M059J (cell line): ENCODE measurements around the gene EPHA6. TPM values are rescaled to one million over a fixed set of nuclear protein-coding genes. Genes with fewer than 3 reads are reported as not detected.
"Not testable (repeated sequence)": the region's sequence is repeated elsewhere in the genome, so short reads cannot be mapped to it uniquely, and the experiment has no call there.

Experiments used
- DNase-seq: peaks from one replicate; pipeline ENCODE4 v3.0.0-alpha.2; 2012; ENCODE audit warnings: low read depth
- total RNA-seq: library from RNA; depleted of rRNA; stranded (reverse); fragments of >200 nt; shearing (Covaris generic); gene quantifications from 2 replicates; pipeline ENCODE4 v1.2.3, GENCODE V29; 2014

EPHA6 gene
- total RNA-seq, 1 experiment from 2014 or later = not detected

DNA sequence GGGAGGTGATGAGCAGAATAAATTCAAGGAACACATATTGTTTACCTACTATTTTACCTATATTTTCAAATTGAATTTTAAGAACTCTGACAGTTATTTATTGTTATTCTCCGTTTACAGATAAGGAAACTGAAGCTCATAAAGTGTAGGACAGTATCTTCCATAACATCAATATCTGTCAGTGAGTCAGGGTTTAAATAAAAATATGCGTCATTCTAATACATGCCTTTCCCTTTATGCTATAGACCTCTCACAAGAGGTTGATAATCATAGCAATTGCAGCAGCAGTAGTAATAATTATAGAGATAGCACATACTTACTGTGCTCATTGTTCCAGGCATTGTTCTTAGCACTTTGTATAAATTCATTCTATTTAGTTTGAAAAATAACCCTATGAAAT lies 101.1 kb downstream of the EPHA6 start:
- no peak for DNase-seq

- DNase-seq = no peak
These were observed 116.9 kb downstream of the EPHA6 start for GRCh38 chr3:96931119-96931862.

GRCh38 chr3:96942131-96942530 lies 127.7 kb downstream of the EPHA6 start:
- not testable (repeated sequence) for DNase-seq

DNA sequence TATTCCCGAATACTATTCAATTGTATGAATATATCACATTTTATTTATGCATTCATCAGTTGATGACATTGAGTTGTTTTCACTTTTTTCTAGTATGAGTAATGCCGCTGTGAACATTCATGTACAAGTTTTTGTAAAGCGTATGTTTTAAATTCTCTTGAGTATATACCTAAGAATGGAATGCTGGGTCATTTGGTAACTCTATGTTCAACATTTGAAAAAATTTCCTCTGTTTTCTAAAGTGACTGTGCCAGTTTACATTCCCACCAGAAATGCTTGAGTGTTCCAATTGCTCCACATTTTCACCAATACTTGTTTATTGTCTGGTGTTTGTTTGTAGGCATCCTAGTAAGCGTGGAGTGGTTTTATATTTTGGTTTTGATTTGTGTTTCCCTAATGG lies 144.5 kb downstream of the EPHA6 start:
- DNase-seq = no peak

DNA sequence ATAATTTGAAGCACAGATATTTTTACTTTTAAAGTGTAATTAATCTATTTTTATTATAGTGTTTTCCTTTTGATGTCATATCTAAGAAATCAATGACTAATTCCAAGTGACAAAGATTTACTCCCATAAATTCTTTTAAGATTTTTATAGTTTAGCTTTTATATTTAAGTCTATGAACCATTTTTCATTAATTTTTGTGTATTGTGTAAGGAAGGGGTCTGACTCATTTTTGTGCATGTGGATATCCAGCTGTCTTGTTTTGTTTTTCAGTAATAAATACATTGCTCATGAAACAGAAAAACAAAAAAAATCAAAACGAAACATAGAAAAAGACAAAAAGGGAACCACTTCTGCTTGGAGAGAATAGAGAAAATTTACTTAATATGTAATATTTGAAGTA lies 145.1 kb downstream of the EPHA6 start:
- DNase-seq = no peak

- DNase-seq = no peak
These were observed 145.7 kb downstream of the EPHA6 start for GRCh38 chr3:96959901-96960641.

DNA sequence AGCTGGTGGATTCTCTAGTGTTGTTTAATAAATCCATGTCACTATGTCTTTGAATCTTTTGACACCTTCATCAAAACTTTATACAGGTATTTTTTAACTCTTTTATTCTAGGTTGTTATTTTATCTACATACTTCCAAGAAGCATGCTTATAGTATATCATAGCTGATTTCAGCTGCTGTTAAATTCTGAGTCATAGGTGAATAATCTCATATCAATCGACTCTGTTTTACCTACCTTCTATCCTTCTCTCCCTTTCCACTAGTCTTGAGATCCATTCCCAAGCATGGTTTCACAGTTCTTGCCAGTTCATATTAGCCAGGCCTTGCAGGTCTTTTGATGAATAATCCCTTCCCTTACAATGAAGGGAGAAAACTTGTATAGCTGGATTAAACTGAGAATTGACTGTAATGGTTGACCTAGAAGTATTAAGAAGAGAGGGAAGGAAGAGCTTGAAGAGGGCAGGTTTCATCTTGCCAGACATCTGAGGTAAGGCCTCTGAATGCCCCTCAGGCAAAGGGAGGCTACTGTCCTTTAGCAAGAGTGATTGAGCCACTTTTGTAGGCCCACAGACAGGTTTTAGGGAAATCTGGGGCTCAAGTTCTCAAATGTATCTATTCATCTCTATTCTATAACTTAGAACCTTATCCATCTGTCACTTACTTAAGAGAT lies 146.4 kb downstream of the EPHA6 start:
- DNase-seq = no peak

DNA sequence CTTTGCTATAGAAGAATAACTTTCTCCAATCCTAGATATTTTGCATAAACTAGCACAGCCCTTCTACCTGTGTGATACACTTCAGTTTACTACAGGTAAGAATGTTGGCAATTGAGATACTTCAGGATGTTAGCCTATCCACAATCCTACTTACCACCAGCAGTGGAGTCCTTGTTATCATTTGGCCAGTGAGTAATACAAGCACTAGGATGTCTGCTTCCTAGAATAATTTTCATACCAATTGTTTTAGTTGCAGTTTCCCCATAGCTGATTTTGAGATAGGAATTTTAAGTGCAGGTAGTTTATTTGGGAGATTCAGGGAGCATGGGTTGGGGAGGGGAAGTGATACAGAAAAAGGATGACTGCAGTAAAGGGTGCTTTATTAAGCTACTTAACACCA lies 147.2 kb downstream of the EPHA6 start:
- no peak for DNase-seq

- DNase-seq = no peak
These were observed 152.0 kb downstream of the EPHA6 start for GRCh38 chr3:96966181-96966929.

GRCh38 chr3:96970211-96970610 lies 155.8 kb downstream of the EPHA6 start:
- DNase-seq = no peak

GRCh38 chr3:96977671-96978070 lies 163.3 kb downstream of the EPHA6 start:
- no peak for DNase-seq

DNA sequence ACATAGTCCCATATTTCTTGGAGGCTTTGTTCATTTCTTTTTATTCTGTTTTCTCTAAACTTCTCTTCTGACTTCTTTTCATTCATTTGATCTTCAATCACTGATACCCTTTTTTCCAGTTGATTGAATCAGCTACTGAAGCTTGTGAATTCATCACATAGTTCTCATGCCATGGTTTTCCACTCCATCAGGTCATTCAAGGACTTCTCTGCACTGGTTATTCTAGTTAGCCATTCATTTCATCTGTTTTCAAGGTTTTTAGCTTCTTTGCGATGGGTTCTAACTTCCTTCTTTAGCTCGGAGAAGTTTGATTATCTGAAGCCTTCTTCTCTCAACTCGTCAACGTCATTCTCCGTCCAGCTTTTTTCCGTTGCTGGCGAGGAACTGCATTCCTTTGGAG lies 169.3 kb downstream of the EPHA6 start:
- not testable (repeated sequence) for DNase-seq

DNA sequence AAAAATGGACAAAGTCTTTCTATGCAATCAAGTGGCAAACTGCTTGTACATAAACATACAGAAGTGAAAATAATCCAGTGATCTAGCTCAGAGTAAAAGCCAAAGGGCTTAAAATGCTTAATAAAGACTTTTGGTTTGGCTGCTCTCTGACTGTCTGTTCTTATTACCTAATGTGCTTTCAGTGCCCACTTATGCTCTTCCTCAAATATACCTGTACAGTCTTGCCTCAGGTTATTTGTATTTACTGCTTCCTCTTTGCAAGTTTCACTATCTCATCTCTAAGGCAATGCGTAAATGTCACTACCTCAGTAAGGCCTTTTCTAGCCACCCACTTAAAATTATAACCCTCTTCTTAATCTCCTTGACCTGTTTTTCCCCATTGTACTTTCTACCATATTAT lies 171.8 kb downstream of the EPHA6 start:
- DNase-seq = no peak

DNA sequence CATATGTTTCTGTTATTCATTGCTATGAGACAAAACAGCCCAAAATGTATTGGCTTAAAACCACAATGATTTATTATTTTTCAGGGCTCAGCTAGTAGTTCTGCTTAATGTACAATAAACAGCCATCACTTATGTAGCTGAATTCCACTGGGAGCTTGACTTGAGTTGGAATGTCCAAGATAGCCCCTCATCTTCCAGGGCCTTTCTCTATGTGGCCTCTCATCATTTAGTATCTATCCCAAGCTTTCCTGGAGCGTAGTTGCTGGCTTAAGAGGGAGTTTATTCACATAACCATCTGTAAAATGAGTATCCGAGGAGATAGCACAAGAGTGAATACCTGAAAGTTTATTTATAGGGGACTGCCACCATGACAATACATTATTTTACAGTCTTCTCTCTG lies 176.8 kb downstream of the EPHA6 start:
- DNase-seq = no peak

DNA sequence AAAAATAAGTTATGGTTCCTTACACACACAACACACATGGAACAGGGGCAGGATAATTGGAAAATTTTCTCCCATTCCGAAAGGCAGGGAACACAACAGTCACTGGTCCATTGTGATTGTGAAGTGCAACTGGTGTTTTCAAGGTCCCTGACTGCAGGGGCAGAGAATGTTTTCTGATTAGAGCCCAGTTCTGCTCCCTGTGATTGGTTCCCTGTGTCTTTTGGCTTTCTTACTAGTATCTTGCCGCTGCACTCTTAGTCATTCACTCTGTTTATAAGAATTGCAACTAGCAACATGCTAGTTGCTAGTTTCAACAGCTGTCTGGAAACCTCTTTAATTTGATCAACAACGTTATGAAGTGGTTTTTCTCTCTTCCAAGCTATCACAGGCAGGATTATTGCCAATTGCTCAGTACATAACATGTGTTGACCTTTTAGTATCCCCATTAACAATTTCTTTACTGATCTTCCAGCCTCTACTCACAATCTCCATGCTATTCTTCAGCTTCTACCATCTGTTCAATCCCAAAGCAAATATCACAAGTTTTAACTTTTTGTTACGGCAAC lies 177.5 kb downstream of the EPHA6 start:
- DNase-seq = no peak

DNA sequence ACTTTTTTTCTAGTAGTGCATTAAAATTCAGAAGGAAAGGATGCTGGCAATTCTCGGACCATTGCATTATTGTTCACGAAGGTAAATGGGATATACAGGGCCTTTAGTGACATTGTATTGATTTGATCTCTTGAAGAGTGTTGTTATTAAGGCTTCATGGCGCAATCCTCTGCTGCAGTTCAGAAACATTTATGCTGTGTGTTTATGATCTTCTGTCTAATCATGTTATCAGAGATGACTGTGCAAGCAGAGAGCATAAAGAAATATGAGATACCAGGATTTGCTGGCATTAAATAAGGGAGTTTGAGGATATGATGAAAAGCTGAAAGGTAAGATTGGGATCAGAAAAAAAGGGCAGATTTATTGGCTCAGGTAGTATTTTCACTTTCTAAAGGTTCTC lies 180.6 kb downstream of the EPHA6 start:
- no peak for DNase-seq

DNA sequence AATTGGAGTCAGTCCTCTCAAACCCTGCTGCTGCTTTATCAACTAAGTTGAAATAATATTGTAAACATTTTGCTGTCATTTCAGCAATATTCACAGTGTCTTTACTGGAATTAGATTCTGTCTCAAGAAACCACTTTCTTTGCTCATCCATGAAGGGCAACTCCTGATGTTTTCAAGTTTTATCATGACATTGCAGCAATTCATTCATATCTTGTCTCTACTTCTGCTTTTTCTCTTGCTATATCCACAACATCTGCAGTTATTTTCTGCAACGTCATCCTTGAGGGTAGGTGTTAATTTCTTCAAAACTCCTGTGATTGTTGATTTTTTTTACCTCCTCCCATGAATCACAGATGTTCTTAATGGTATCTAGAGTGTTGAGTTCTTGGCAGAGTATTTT lies 181.6 kb downstream of the EPHA6 start:
- no peak for DNase-seq

DNA sequence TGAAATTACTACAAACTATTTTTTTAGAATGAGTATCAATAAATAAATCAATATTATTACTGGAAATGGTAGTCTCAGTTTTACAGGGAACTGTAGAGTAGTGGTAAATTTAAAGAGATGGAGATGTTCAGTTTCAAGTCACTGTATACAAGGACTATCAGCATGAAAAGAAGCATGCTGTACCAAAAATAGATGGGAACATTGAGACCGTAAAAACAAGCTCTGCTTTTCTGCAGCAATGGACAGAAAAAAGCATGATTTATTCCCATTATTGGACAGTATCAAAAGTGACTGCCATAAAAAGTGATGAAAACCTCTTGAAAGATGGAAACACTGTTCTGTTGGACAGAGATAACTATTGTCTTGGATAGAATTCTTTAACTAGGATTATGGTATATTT lies 187.2 kb downstream of the EPHA6 start:
- no peak for DNase-seq

GRCh38 chr3:97009427-97010019 lies 195.1 kb downstream of the EPHA6 start:
- DNase-seq = no peak

DNA sequence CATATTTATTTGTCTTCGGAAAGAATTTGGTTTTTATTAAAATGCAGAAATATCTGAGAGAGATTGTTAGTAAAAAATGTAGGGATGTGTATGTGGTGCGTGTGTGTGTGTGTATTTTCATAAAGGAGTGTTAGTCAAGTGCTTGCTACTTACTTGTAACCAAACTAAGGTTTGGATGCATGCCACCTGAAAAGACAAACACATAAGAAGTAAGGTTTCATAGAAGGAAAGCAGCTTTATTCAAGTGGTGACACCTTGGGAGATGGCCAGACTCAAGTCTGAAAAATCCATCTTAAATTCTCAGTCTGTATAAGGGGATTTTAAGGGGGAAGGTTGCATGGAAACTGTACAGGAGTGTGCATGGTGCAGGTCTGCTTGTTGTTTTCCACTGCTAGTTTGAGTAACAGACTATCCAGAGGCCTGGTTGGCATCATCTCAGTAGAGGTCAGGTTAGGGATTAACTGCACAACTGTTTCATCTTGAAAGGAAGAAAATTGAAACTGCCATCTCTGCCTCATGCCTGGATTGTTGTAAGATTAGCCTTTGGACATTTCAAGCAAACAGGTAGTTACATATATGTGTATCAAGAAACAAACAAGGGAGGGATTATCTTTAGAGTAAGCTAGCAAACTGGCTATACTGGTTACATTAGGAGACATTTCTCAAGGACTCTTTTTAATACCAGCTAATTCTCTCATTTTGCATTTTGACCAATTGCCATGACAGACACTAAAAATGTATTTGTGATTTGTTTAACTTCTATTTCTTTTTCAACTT lies 196.7 kb downstream of the EPHA6 start:
- no peak for DNase-seq

- DNase-seq = no peak
These were observed 207.4 kb downstream of the EPHA6 start for GRCh38 chr3:97021778-97022177.
